WERI-Rb-1 (cell line): ENCODE results near the gene CRTC1.
"Not testable (repeated sequence)": the region's sequence is repeated elsewhere in the genome, so short reads cannot be mapped to it uniquely, and the experiment has no call there.

Experiments
- DNase-seq: peaks from one replicate; pipeline ENCODE4 v3.0.0-alpha.2; 2020
- H3K27ac ChIP-seq: fragments of 250-450 bp; sonication (Bioruptor Pico); 2 replicates; pipeline ENCODE4 v1.5.1; 2020; ENCODE audit warnings: mild to moderate bottlenecking, moderate library complexity
- H3K27me3 ChIP-seq: fragments of 250-450 bp; sonication (Bioruptor Pico); 2 replicates; pipeline ENCODE4 v1.5.1; 2021; ENCODE audit warnings: mild to moderate bottlenecking, low read depth, moderate library complexity; ENCODE audit not compliant: insufficient read depth, severe bottlenecking
- H3K36me3 ChIP-seq: fragments of 250-450 bp; sonication (Bioruptor Pico); 2 replicates; pipeline ENCODE4 v1.5.1; 2020; ENCODE audit warnings: mild to moderate bottlenecking, moderate library complexity
- H3K4me3 ChIP-seq: 2 replicates; pipeline ENCODE4 v1.5.1; 2011; ENCODE audit warnings: low read depth, mild to moderate bottlenecking, control low read depth, low read length
- H3K9me3 ChIP-seq: fragments of 250-450 bp; sonication (Bioruptor Pico); 2 replicates; pipeline ENCODE4 v1.5.1; 2021; ENCODE audit warnings: mild to moderate bottlenecking, moderate library complexity; ENCODE audit not compliant: severe bottlenecking
- TF ChIP-seq, protein P1 (sequence below): IDR thresholded peaks from 2 replicates; pipeline ENCODE4 v1.5.1; 2011; ENCODE audit warnings: low read depth, mild to moderate bottlenecking, control low read depth, inconsistent platforms, low read length

The CRTC1 gene

DNA sequence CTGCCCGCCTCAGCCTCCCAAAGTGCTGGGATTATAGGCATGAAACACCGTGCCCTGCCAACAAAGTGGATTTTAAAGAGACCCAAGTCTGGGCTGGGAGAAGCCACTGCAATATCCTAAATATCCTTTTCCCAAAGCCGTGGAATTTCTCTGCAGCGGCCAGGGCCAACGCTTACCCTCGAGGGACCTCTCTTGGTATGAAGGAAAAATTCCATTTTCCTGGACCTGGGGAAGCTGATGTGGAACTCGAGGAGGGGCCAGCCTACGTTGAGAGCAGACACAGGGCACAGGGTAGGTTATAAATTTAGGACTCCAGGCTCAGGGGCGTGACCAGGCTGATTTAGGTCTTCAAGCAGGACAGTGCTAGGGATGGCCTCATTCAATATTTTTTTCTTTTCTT lies 130.6 kb downstream of the CRTC1 start:
- Histone ChIP-seq H3K27me3 (no peaks in the 10 kb centered on the region), H3K9me3 (no peaks in the 10 kb centered on the region), H3K4me3 (no peak overlapping the region), H3K27ac (no peak overlapping the region), H3K36me3 (no peaks in the 10 kb centered on the region)
- no peak for DNase-seq
- TF ChIP-seq, protein P1, sequence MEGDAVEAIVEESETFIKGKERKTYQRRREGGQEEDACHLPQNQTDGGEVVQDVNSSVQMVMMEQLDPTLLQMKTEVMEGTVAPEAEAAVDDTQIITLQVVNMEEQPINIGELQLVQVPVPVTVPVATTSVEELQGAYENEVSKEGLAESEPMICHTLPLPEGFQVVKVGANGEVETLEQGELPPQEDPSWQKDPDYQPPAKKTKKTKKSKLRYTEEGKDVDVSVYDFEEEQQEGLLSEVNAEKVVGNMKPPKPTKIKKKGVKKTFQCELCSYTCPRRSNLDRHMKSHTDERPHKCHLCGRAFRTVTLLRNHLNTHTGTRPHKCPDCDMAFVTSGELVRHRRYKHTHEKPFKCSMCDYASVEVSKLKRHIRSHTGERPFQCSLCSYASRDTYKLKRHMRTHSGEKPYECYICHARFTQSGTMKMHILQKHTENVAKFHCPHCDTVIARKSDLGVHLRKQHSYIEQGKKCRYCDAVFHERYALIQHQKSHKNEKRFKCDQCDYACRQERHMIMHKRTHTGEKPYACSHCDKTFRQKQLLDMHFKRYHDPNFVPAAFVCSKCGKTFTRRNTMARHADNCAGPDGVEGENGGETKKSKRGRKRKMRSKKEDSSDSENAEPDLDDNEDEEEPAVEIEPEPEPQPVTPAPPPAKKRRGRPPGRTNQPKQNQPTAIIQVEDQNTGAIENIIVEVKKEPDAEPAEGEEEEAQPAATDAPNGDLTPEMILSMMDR, result no peak

DNA sequence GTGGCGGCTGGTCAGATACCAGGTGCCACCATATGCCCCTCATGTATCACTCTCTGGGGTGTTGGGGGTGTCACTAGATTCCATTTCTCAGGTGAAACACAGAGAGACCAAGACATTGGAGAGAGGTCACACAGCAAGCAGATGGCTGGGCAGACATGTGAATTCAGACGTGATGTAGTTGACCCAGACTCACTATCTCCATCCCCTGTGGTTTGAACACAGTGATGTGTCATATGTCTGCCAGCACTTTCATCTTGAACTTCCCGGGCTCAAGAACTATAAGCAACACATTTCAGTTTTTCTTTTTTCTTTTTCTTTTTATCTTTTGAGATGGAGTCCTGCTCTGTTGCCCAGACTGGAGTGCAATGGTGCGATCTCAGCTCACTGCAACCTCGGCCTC lies 132.2 kb downstream of the CRTC1 start:
- H3K36me3 ChIP-seq, result no peaks in the 10 kb centered on the region
- no peak overlapping the region for H3K4me3 ChIP-seq
- DNase-seq, result no peak
- TF ChIP-seq, protein P1, result no peak
- H3K27ac ChIP-seq, result peak overlapping the region; percentile 37
- H3K9me3 ChIP-seq, result no peaks in the 10 kb centered on the region
- no peaks in the 10 kb centered on the region for H3K27me3 ChIP-seq

DNA sequence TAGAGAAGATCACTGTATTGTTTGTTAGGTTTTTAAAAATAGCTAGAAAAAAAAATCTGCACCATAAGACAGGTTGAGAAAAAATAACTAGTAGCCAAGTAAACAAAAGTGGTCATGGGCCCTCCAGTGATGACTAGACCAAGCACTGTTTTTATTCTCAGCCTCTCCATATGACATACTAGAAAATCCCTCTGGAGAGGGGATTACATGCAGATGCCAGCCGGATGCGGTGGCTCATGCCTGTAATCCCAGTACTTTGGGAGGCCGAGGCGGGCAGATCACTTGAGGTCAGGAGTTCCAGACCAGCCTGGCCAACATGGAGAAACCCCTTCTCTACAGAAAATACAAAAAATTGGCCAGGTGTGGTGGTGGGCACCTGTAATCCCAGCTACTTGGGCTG lies 133.2 kb downstream of the CRTC1 start:
- not testable (repeated sequence) for H3K9me3 ChIP-seq, H3K27me3 ChIP-seq, H3K36me3 ChIP-seq, H3K4me3 ChIP-seq
- peak overlapping the region; percentile 60 for H3K27ac ChIP-seq
- DNase-seq, result peak; percentile 80

DNA sequence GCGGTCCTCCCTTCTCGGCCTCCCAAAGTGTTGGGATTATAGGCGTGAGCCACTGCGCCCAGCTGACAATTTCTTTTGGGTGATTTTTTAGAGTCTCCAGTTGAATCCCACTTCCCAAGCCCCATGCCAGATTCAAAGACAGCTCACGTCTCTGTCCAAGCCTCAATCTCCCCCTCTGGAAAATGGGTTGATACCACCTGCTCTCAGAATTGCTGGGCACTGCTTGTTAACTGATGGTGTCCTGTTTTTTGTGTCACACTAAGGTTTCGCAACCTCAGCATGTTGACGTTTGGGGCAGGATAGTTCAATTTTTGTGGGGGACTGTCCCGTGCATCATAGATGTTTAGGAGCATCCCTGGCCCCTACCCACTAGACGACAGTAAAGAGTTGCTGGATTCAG lies 134.1 kb downstream of the CRTC1 start:
- TF ChIP-seq, protein P1, result no peak
- H3K9me3 ChIP-seq, result no peaks in the 10 kb centered on the region
- H3K27me3 ChIP-seq, result no peaks in the 10 kb centered on the region
- DNase-seq, result no peak
- no peak overlapping the region for H3K4me3 ChIP-seq
- H3K27ac ChIP-seq, result peak overlapping the region; percentile 60
- H3K36me3 ChIP-seq, result no peaks in the 10 kb centered on the region

DNA sequence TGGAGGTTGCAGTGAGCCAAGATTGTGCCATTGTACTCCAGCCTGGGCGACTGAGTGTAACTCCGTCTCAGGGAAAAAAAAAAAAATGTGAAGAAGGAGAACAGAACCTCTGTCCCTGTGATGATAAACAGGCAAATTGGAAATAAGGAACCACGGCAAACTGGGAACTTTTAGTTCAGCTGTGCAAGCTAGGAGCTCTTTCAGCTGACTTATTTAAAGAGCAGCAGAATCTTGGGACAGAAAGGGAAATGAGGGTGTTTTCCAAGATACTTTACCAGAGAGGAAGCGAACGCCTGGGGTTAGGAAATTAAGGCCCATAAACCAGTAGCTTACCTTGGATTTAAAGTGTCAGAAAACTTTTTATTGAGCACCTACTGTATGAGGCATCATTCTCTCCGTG lies 145.3 kb downstream of the CRTC1 start:
- H3K9me3 ChIP-seq, result no peaks in the 10 kb centered on the region

DNA sequence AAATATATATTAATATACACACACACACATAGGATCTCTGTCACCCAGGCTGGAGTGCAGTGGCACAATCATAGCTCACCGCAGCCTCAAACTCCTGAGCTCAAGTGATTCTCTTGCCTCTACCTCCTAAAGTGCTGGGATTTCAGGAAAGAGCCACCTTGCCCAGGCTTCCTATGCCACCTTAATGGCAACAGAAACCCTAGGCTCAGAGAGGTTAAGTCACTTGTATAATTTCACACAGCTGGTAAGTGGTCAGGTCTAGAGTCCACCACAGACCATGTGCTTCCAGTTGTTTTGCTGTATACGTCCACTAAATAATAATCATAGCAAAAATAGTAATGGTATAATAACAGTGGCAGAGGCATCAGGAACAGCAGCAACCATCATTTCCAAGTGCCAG lies 147.0 kb downstream of the CRTC1 start:
- Histone ChIP-seq H3K27ac (no peak overlapping the region), H3K4me3 (no peak overlapping the region), H3K9me3 (no peaks in the 10 kb centered on the region), H3K27me3 (no peaks in the 10 kb centered on the region), H3K36me3 (peaks cover 24% of the 10 kb centered on the region)
- no peak for DNase-seq
- TF ChIP-seq, protein P1, result no peak

More for the DNA sequence above, 145.3 kb downstream of the CRTC1 start:
- TF ChIP-seq, protein P1, result no peak
- Histone ChIP-seq H3K4me3 (no peak overlapping the region), H3K27me3 (no peaks in the 10 kb centered on the region), H3K36me3 (peaks cover 7% of the 10 kb centered on the region), H3K27ac (no peak overlapping the region)
- no peak for DNase-seq
